Cardiac muscle cell (in vitro differentiated cells and primary cell): ENCODE measurements around the gene ITGA11. TPM values are rescaled to one million over a fixed set of nuclear protein-coding genes. Genes with fewer than 3 reads are reported as not detected.
A peak's percentile ranks its signal among the peaks of the same experiment; 100 is the strongest.

ENCODE experiments used
- DNase-seq, 2 donors: peaks; one replicate each; pipeline versions ENCODE4 v3.0.0 to v3.0.0-alpha.2; 2010 to 2017; ENCODE audit warnings: low read depth in 1 of 2, low spot score in 1 of 2
- H3K27ac ChIP-seq: fragments of 200-600 bp; sonication (generic); 2 replicates; pipeline ENCODE4 v1.5.1; 2016
- H3K27me3 ChIP-seq: fragments of 200-600 bp; sonication (generic); 2 replicates; pipeline ENCODE4 v1.6.0; 2016; ENCODE audit warnings: control low read depth
- H3K36me3 ChIP-seq: fragments of 200-600 bp; sonication (generic); 2 replicates; pipeline ENCODE4 v1.5.1; 2016; ENCODE audit warnings: control low read depth
- H3K4me1 ChIP-seq: fragments of 200-600 bp; sonication (generic); 2 replicates; pipeline ENCODE4 v1.8.1; 2017; ENCODE audit warnings: low read depth, mild to moderate bottlenecking, mixed run types
- H3K4me3 ChIP-seq: fragments of 200-600 bp; sonication (generic); 2 replicates; pipeline ENCODE4 v1.5.1; 2016; ENCODE audit warnings: mild to moderate bottlenecking
- H3K9me3 ChIP-seq: fragments of 200-600 bp; sonication (generic); 2 replicates; pipeline ENCODE4 v1.5.1; 2017; ENCODE audit warnings: low read depth, mild to moderate bottlenecking, control low read depth
- polyA plus RNA-seq: library from polyadenylated mRNA; unstranded; fragments of >200 nt; fragmentation: Nextera tagmentation; extraction: Ambion mirVana; gene quantifications from 2 replicates; pipeline ENCODE4 v1.2.1, GENCODE V29; 2016
- total RNA-seq: library from RNA; depleted of rRNA; stranded (reverse); fragments of >200 nt; gene quantifications from 2 replicates; pipeline ENCODE4 v1.2.3, GENCODE V29; 2016
- TF ChIP-seq, protein P1 (sequence below): IDR thresholded peaks from 2 replicates; pipeline ENCODE4 v1.5.1; 2012; ENCODE audit warnings: low read depth, mild to moderate bottlenecking, low read length

The ITGA11 gene
- total and polyA plus RNA-seq, 2 experiments from 2014 or later, result 0.12 to 1.2 TPM

GRCh38 chr15:68371160-68371559 is 60.8 kb downstream of the ITGA11 start:
- Histone ChIP-seq H3K36me3 (no peaks in the 10 kb centered on the region), H3K4me1 (no peaks in the 10 kb centered on the region), H3K27me3 (no peaks in the 10 kb centered on the region), H3K4me3 (no peak overlapping the region), H3K9me3 (no peaks in the 10 kb centered on the region), H3K27ac (no peak overlapping the region)
- TF ChIP-seq, protein P1, sequence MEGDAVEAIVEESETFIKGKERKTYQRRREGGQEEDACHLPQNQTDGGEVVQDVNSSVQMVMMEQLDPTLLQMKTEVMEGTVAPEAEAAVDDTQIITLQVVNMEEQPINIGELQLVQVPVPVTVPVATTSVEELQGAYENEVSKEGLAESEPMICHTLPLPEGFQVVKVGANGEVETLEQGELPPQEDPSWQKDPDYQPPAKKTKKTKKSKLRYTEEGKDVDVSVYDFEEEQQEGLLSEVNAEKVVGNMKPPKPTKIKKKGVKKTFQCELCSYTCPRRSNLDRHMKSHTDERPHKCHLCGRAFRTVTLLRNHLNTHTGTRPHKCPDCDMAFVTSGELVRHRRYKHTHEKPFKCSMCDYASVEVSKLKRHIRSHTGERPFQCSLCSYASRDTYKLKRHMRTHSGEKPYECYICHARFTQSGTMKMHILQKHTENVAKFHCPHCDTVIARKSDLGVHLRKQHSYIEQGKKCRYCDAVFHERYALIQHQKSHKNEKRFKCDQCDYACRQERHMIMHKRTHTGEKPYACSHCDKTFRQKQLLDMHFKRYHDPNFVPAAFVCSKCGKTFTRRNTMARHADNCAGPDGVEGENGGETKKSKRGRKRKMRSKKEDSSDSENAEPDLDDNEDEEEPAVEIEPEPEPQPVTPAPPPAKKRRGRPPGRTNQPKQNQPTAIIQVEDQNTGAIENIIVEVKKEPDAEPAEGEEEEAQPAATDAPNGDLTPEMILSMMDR, result no peak
- DNase-seq, result no peak

- DNase-seq, result no peak
- Histone ChIP-seq H3K36me3 (no peaks in the 10 kb centered on the region), H3K4me1 (no peaks in the 10 kb centered on the region), H3K4me3 (no peak overlapping the region), H3K27ac (no peak overlapping the region), H3K27me3 (no peaks in the 10 kb centered on the region), H3K9me3 (no peaks in the 10 kb centered on the region)
- TF ChIP-seq, protein P1, result no peak
These were observed 61.2 kb downstream of the ITGA11 start for GRCh38 chr15:68370768-68371151.

- Histone ChIP-seq H3K4me3 (no peak overlapping the region), H3K4me1 (no peaks in the 10 kb centered on the region), H3K9me3 (no peaks in the 10 kb centered on the region), H3K27me3 (no peaks in the 10 kb centered on the region), H3K36me3 (no peaks in the 10 kb centered on the region), H3K27ac (no peak overlapping the region)
- DNase-seq, result no peak
- TF ChIP-seq, protein P1, result no peak
These were observed 61.8 kb downstream of the ITGA11 start for GRCh38 chr15:68369931-68370767.

GRCh38 chr15:68368731-68369435 is 63.1 kb downstream of the ITGA11 start:
- H3K4me3 ChIP-seq, result no peak overlapping the region
- TF ChIP-seq, protein P1, result no peak
- peaks cover 3% of the 10 kb centered on the region for H3K4me1 ChIP-seq
- H3K9me3 ChIP-seq, result no peaks in the 10 kb centered on the region
- no peak overlapping the region for H3K27ac ChIP-seq
- H3K27me3 ChIP-seq, result no peaks in the 10 kb centered on the region
- DNase-seq, result peak in 1 of 2 donors; percentile 51
- H3K36me3 ChIP-seq, result no peaks in the 10 kb centered on the region

DNA sequence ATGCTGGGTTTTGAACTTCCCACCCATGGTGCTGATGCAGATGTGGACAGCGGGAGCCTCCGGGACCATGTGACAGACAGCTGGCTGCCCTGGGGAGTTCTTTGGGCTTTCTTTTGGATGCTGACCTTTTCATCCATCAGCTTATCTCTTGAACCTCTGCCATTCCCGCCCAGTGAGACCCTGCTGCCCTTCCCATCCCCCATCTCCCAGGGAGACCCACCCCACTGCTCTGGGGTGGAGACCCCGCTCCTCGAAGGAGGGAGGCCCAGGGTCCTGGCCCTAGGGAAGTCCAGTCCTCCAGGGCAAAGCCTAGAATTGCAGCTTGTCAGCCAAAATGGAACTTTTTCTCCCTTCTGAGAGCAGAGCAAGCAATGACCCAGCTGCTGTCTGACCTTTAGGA is 64.0 kb downstream of the ITGA11 start:
- TF ChIP-seq, protein P1, result no peak
- Histone ChIP-seq H3K36me3 (no peaks in the 10 kb centered on the region), H3K27ac (no peak overlapping the region), H3K4me3 (no peak overlapping the region), H3K4me1 (peaks cover 8% of the 10 kb centered on the region), H3K9me3 (no peaks in the 10 kb centered on the region), H3K27me3 (no peaks in the 10 kb centered on the region)
- no peak for DNase-seq
